Loucy (cell line): ENCODE measurements around the gene PARD3B.

Experiments used
- H2AFZ ChIP-seq: fragments of 200-600 bp; sonication (generic); 2 replicates; pipeline ENCODE4 v1.6.0; 2016; ENCODE audit warnings: antibody characterized with exemption, mild to moderate bottlenecking, low read length, moderate library complexity
- H3F3A ChIP-seq: fragments of 200-600 bp; 2 replicates; pipeline ENCODE4 v1.6.0; 2016; ENCODE audit warnings: antibody characterized with exemption, low read depth, mild to moderate bottlenecking
- H3K27me3 ChIP-seq: fragments of 200-600 bp; sonication (generic); 2 replicates; pipeline ENCODE4 v1.6.1; 2014; ENCODE audit warnings: low read length, mild to moderate bottlenecking; ENCODE audit not compliant: insufficient read depth, poor library complexity, severe bottlenecking
- H3K36me3 ChIP-seq: fragments of 200-600 bp; sonication (generic); 2 replicates; pipeline ENCODE4 v1.6.1; 2016; ENCODE audit warnings: low read length; ENCODE audit not compliant: insufficient read depth
- H3K4me1 ChIP-seq: fragments of 200-600 bp; sonication (generic); 2 replicates; pipeline ENCODE4 v1.5.1; 2014; ENCODE audit warnings: low read length, mild to moderate bottlenecking; ENCODE audit not compliant: insufficient read depth, poor library complexity, severe bottlenecking
- H3K4me2 ChIP-seq: fragments of 200-600 bp; sonication (generic); 2 replicates; pipeline ENCODE4 v1.6.0; 2014; ENCODE audit warnings: antibody characterized with exemption, low read length, low read depth, mild to moderate bottlenecking; ENCODE audit not compliant: poor library complexity, severe bottlenecking
- H3K4me3 ChIP-seq: fragments of 200-600 bp; sonication (generic); 2 replicates; pipeline ENCODE4 v1.5.1; 2014; ENCODE audit warnings: low read length, mild to moderate bottlenecking, mixed read lengths; ENCODE audit not compliant: poor library complexity, severe bottlenecking
- H3K79me2 ChIP-seq: fragments of 200-600 bp; sonication (generic); 2 replicates; pipeline ENCODE4 v1.6.1; 2014; ENCODE audit warnings: low read length; ENCODE audit not compliant: insufficient read depth
- H3K9ac ChIP-seq: fragments of 200-600 bp; sonication (generic); 2 replicates; pipeline ENCODE4 v1.6.0; 2014; ENCODE audit warnings: mild to moderate bottlenecking, low read depth, low read length, moderate library complexity; ENCODE audit not compliant: poor library complexity, severe bottlenecking
- H3K9me2 ChIP-seq: fragments of 200-600 bp; sonication (generic); replicated peaks from 2 replicates; pipeline ENCODE4 v1.6.1; 2016; ENCODE audit warnings: low read depth, low read length, mixed read lengths
- H3K9me3 ChIP-seq: fragments of 200-600 bp; sonication (generic); 2 replicates; pipeline ENCODE4 v1.6.1; 2014; ENCODE audit warnings: mild to moderate bottlenecking, antibody characterized with exemption, low read length, low read depth; ENCODE audit not compliant: insufficient read depth
- H4K20me1 ChIP-seq: fragments of 200-600 bp; sonication (generic); 2 replicates; pipeline ENCODE4 v1.6.0; 2014; ENCODE audit warnings: antibody characterized with exemption, low read length, mild to moderate bottlenecking; ENCODE audit not compliant: insufficient read depth, poor library complexity, severe bottlenecking
- EZH2phosphoT487 ChIP-seq: fragments of 200-600 bp; IDR thresholded peaks from 2 replicates; pipeline ENCODE4 v1.6.1; 2018; ENCODE audit warnings: antibody characterized with exemption, mild to moderate bottlenecking, moderate library complexity, borderline replicate concordance
- TF ChIP-seq, protein P1 (sequence below): fragments of 200-600 bp; sonication (generic); conservative IDR thresholded peaks from 2 replicates; pipeline ENCODE4 v1.5.1; 2014; ENCODE audit warnings: mild to moderate bottlenecking, antibody characterized with exemption, low read length

PARD3B gene

DNA sequence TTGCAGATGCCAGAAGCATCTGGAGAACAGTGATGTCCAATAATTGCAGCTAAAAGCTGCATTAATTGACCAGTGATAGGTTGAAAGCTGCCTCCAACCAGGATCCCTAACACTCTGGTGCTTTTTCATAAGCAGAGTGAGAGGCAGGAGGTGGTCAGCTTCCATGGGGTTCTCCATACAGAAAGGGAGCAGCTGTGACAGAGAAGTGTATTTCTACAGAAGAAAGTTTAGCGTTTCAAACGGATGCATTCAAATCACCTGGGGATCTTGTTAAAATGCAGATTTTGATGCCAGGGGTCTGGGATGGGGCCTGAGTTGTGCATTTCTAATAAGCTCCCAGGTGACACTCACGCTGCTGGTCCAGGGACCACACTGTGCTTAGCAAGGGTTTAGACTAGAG is 920.5 kb downstream of the PARD3B start:
- TF ChIP-seq EZH2phosphoT487 = no peak
- TF ChIP-seq, protein P1, sequence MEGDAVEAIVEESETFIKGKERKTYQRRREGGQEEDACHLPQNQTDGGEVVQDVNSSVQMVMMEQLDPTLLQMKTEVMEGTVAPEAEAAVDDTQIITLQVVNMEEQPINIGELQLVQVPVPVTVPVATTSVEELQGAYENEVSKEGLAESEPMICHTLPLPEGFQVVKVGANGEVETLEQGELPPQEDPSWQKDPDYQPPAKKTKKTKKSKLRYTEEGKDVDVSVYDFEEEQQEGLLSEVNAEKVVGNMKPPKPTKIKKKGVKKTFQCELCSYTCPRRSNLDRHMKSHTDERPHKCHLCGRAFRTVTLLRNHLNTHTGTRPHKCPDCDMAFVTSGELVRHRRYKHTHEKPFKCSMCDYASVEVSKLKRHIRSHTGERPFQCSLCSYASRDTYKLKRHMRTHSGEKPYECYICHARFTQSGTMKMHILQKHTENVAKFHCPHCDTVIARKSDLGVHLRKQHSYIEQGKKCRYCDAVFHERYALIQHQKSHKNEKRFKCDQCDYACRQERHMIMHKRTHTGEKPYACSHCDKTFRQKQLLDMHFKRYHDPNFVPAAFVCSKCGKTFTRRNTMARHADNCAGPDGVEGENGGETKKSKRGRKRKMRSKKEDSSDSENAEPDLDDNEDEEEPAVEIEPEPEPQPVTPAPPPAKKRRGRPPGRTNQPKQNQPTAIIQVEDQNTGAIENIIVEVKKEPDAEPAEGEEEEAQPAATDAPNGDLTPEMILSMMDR = no peak
- no peaks in the 10 kb centered on the region for H3K9me3 ChIP-seq
- no peak overlapping the region for H3K4me3 ChIP-seq
- no peak overlapping the region for H2AFZ ChIP-seq
- H3K27me3 ChIP-seq = no peaks in the 10 kb centered on the region
- no peaks in the 10 kb centered on the region for H3F3A ChIP-seq
- H3K9me2 ChIP-seq = no peaks in the 10 kb centered on the region
- no peak overlapping the region for H3K4me2 ChIP-seq
- H3K4me1 ChIP-seq = no peaks in the 10 kb centered on the region
- H3K79me2 ChIP-seq = no peaks in the 10 kb centered on the region
- no peak overlapping the region for H3K9ac ChIP-seq
- no peaks in the 10 kb centered on the region for H4K20me1 ChIP-seq
- no peaks in the 10 kb centered on the region for H3K36me3 ChIP-seq

DNA sequence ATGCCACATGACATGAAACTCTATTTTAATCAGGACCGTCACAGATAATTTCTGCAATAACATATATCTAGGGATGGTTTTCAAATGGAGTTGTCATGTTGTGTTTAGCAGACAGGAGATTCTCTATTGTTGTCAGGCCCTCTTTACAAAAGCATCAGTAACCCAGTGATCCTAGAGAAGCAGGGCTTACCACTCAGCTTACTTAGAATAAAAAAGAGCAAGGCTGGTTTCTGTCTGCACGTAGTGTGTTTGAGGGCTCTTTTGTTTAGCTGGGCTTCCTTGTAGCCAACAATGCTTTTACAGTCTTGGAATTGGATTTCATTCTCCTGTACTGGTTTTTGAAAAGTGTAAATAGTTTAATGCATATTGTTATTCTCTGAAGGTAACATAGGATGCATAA is 926.5 kb downstream of the PARD3B start:
- H3K79me2 ChIP-seq = no peaks in the 10 kb centered on the region

DNA sequence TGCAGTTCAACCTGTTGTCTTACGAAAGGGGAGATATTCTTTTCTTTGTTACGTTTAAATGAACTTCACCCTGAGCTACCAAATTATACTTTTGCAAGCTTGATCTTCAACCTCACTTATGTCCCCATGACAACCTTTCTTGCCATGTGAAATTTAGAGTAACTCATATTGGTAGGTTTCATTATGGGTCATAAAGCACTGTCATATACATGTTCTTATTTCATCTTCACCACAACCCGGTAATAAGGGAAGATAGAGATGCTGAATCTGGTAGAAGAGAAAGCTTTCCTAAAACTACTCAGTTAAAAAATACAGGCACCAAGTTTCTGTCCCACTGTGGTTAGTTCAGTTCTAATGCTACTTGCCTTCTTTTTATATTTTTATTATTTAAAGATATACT is 928.5 kb downstream of the PARD3B start:
- Histone ChIP-seq H4K20me1 (no peaks in the 10 kb centered on the region), H3K9ac (no peak overlapping the region), H3K36me3 (no peaks in the 10 kb centered on the region), H2AFZ (no peak overlapping the region), H3K4me2 (no peak overlapping the region), H3K9me3 (no peaks in the 10 kb centered on the region), H3K4me3 (no peak overlapping the region), H3K9me2 (no peaks in the 10 kb centered on the region), H3K27me3 (no peaks in the 10 kb centered on the region), H3K79me2 (no peaks in the 10 kb centered on the region), H3F3A (no peaks in the 10 kb centered on the region), H3K4me1 (no peaks in the 10 kb centered on the region)
- TF ChIP-seq EZH2phosphoT487 = no peak
- TF ChIP-seq, protein P1 = no peak

More for the DNA sequence above, 926.5 kb downstream of the PARD3B start:
- Histone ChIP-seq H3K9me3 (no peaks in the 10 kb centered on the region), H3K27me3 (no peaks in the 10 kb centered on the region), H3K36me3 (no peaks in the 10 kb centered on the region), H4K20me1 (no peaks in the 10 kb centered on the region), H2AFZ (no peak overlapping the region), H3K9me2 (no peaks in the 10 kb centered on the region), H3K4me2 (no peak overlapping the region), H3F3A (no peaks in the 10 kb centered on the region), H3K4me1 (no peaks in the 10 kb centered on the region), H3K4me3 (no peak overlapping the region), H3K9ac (no peak overlapping the region)
- TF ChIP-seq EZH2phosphoT487 = no peak
- TF ChIP-seq, protein P1 = no peak
